ENCODE results near the gene EML5. TPM values are rescaled to one million over a fixed set of nuclear protein-coding genes. Genes with fewer than 3 reads are reported as not detected.

EML5 gene
- total and polyA plus RNA-seq, 2 of the 13 experiments (the other 11 are each of a cell fraction or from before 2014, with no cell fraction given), result 0.11 TPM; not detected in 1

- TF ChIP-seq ZBED4 (CRISPR knock-in tag; IDR thresholded peaks at IDR 0.05; ENCODE audit: borderline replicate concordance) (peak; percentile 71), ATF6 (CRISPR knock-in tag; conservative IDR thresholded peaks at IDR 0.05) (no peak), ZBTB38 (CRISPR knock-in tag; IDR thresholded peaks at IDR 0.05) (no peak; the same call in 1 of the 2 replicates), AHDC1 (CRISPR knock-in tag; IDR thresholded peaks at IDR 0.05; ENCODE audit: borderline replicate concordance) (no peak), ZNF558 (CRISPR knock-in tag; IDR thresholded peaks at IDR 0.05; ENCODE audit: borderline replicate concordance) (no peak), CC2D1A (CRISPR knock-in tag; IDR thresholded peaks at IDR 0.05) (no peak), HOXA3 (CRISPR knock-in tag; IDR thresholded peaks at IDR 0.05) (no peak; the same call in 1 of the 2 replicates), PAF1 (CRISPR knock-in tag; IDR thresholded peaks at IDR 0.05) (no peak), ZNF296 (CRISPR knock-in tag; conservative IDR thresholded peaks at IDR 0.05) (no peak), ZNF30 (CRISPR knock-in tag; IDR thresholded peaks at IDR 0.05) (no peak), POLR2AphosphoS2 (IDR thresholded peaks at IDR 0.05; ENCODE audit: low read depth, low read length) (no peak), RARA (CRISPR knock-in tag; IDR thresholded peaks at IDR 0.05) (no peak), NAIF1 (CRISPR knock-in tag; IDR thresholded peaks at IDR 0.05; ENCODE audit: borderline replicate concordance) (no peak), HNRNPH1 (optimal IDR thresholded peaks at IDR 0.05; ENCODE audit: low read depth, low read length) (no peak)
These were observed at the start of gene EML5 (continued) for GRCh38 chr14:88792473-88793258.
